Epithelial cell of proximal tubule (primary cell): ENCODE results near the gene SDR42E1. TPM values are rescaled to one million over a fixed set of nuclear protein-coding genes. Genes with fewer than 3 reads are reported as not detected.

Experiments used
- DNase-seq: peaks from one replicate; pipeline ENCODE4 v3.0.0-alpha.2; 2011; ENCODE audit warnings: low read depth
- H3K4me3 ChIP-seq: 2 replicates; pipeline ENCODE4 v1.5.1; 2011; ENCODE audit warnings: low read depth, mild to moderate bottlenecking, low read length
- CTCF ChIP-seq: conservative IDR thresholded peaks from 2 replicates; pipeline ENCODE4 v1.5.1; 2012; ENCODE audit warnings: low read depth, mild to moderate bottlenecking, low read length
- total RNA-seq: library from RNA; depleted of rRNA; stranded (reverse); fragments of >200 nt; gene quantifications from 2 replicates; pipeline ENCODE4 v1.2.3, GENCODE V29; 2015

The SDR42E1 gene
- total RNA-seq, 1 donor from 2014 or later = 16.1 TPM

GRCh38 chr16:81975637-81976036, 35.6 kb downstream of the SDR42E1 start:
- no peak for DNase-seq
- no peak overlapping the region for H3K4me3 ChIP-seq
- no peak for TF ChIP-seq CTCF

- DNase-seq = no peak
- no peak for TF ChIP-seq CTCF
- no peak overlapping the region for H3K4me3 ChIP-seq
Measured at GRCh38 chr16:81973737-81974136, 37.5 kb downstream of the SDR42E1 start.

- no peak overlapping the region for H3K4me3 ChIP-seq
- no peak for TF ChIP-seq CTCF
- no peak for DNase-seq
Measured at GRCh38 chr16:81971853-81972252, 39.4 kb downstream of the SDR42E1 start.

- H3K4me3 ChIP-seq = no peak overlapping the region
- no peak for DNase-seq
- TF ChIP-seq CTCF = no peak
Measured at GRCh38 chr16:81967358-81967757, 43.9 kb downstream of the SDR42E1 start.

- no peak overlapping the region for H3K4me3 ChIP-seq
- DNase-seq = no peak
- no peak for TF ChIP-seq CTCF
Measured at GRCh38 chr16:81964808-81965207, 46.5 kb downstream of the SDR42E1 start.

GRCh38 chr16:81956213-81956948, 54.9 kb downstream of the SDR42E1 start:
- no peak overlapping the region for H3K4me3 ChIP-seq
- DNase-seq = no peak
- TF ChIP-seq CTCF = no peak

- no peak for TF ChIP-seq CTCF
- no peak overlapping the region for H3K4me3 ChIP-seq
- DNase-seq = no peak
Measured at GRCh38 chr16:81951564-81951963, 59.7 kb downstream of the SDR42E1 start.
